ENCODE results near the gene NRXN2.
"Not testable (repeated sequence)": the region's sequence is repeated elsewhere in the genome, so short reads cannot be mapped to it uniquely, and the experiment has no call there.

NRXN2 gene

GRCh38 chr11:64705501-64705900, 17.5 kb downstream of the NRXN2 start:
- in situ Hi-C loops (cut with MboI; ENCODE audit: low sequenced_read_pairs): no loop called here

GRCh38 chr11:64703048-64703447, 19.9 kb downstream of the NRXN2 start:
- in situ Hi-C loops (cut with MboI; ENCODE audit: low sequenced_read_pairs): no loop called here

DNA sequence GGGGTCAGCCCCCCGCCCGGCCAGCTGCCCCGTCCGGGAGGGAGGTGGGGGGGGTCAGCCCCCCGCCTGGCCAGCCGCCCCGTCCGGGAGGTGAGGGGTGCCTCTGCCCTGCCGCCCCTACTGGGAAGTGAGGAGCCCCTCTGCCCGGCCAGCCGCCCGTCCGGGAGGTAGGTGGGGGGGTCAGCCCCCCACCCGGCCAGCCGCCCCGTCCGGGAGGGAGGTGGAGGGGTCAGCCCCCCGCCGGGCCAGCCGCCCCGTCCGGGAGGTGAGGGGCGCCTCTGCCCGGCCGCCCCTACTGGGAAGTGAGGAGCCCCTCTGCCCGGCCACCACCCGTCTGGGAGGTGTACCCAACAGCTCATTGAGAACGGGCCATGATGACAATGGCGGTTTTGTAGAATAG, 21.0 kb downstream of the NRXN2 start:
- in situ Hi-C loops (cut with MboI; ENCODE audit: low sequenced_read_pairs): not testable (repeated sequence)

- in situ Hi-C loops (cut with MboI; ENCODE audit: low sequenced_read_pairs): no loop called here
Measured at GRCh38 chr11:64698427-64698826, 24.6 kb downstream of the NRXN2 start.

- in situ Hi-C loops (cut with MboI; ENCODE audit: low sequenced_read_pairs): no loop called here
Measured at GRCh38 chr11:64697663-64698375, 25.2 kb downstream of the NRXN2 start.

DNA sequence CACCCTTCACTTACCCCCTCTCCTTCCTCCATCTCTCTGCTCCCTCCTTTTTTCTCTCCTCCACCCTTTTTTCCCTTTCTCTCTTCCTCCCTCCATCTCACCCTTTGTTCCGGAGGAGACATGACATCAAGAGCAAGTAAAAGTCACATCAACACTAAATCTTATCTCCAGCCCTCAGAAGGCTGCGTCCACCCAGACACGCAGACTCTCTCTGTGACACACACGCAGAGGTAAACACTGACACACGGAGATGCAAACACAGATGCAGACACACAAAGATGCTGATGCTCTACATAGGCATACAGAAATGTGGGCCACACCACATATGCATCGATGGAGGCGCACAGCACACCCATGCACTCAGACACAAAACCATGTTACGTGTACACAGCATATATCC, 27.0 kb downstream of the NRXN2 start:
- in situ Hi-C loops (cut with MboI; ENCODE audit: low sequenced_read_pairs): no loop called here

DNA sequence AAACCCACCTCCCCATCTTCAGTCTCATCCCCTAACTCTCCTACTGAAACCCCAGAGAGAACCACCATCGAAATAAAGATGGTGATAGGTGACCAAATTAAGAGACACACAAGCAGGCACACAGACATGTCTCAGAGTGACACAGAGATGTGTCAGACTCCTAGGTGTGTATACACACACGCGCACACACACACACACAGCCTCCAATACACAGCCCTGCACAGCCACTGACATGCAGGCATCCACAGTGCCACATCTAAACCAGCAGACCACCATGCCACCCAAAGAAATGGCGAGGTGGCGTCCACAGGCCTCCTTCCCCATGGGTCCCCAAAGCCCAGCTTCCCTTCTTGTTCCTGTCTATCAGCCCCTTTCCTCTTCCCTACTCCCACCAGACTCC, 27.4 kb downstream of the NRXN2 start:
- in situ Hi-C loops (cut with MboI; ENCODE audit: low sequenced_read_pairs): no loop called here

DNA sequence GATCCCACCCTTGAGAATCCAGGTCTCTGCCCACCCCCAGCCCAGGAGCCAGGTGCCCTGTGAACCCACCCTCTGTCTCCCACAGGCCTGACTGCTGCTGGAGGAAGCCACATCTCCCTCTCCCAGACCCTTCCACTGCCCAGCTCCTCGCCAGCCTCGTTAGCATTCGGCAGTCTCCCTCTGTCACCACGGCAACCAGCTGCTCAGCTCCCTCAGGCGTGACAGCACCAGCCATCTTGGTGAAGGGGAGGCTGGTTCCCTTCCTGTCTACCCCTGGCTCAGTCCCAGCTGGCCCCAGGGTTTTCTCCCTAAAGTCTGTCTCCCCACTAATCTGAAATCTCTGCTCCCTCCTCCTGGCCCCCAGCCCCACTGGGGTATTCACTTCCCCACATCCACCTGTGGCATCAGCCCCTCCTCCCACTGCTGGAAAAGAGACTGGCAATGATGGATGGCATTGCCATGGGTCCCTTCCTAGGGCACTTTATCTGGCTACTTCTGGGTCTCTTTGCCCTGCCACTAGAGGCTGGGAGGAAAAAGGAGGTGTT, 28.1 kb downstream of the NRXN2 start:
- in situ Hi-C loops (cut with MboI; ENCODE audit: low sequenced_read_pairs): no loop called here

DNA sequence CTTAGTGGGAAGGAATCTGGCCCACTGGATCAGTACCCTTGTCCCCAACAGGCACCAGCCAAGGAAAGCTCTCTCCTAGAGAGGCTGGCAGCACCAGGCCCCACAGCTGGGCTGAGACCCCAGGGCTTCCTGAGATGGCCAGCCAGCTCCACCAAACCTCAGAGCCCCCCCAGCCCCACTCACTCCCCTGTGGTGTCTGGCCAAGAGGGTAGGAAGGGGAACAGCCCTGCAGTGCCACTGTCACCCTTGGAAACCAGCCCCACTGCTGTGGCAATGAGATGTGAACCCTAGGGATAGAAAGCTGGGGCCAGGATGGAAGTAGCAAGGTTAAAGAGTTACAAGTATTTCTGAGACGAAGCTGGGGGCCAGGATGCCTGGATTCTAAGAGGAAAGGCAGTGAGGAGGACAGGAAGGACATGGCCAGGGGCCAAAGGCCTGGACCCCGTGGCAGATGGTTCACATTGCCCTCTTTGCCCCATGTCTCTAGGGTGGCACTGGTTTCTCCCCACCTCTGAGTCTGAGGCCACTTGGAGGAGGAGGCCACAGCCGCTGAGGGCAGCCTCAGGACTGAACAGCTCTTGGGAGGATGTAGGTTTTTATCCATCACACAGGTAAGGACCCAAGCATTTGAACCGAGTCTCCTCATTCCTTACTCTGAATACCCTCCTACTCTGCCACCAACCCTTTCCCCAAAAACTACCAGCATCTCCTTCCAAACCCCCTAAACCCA, 28.8 kb downstream of the NRXN2 start:
- in situ Hi-C loops (cut with MboI; ENCODE audit: low sequenced_read_pairs): no loop called here

GRCh38 chr11:64692764-64693331, 30.1 kb downstream of the NRXN2 start:
- in situ Hi-C loops (cut with MboI; ENCODE audit: low sequenced_read_pairs): no loop called here

DNA sequence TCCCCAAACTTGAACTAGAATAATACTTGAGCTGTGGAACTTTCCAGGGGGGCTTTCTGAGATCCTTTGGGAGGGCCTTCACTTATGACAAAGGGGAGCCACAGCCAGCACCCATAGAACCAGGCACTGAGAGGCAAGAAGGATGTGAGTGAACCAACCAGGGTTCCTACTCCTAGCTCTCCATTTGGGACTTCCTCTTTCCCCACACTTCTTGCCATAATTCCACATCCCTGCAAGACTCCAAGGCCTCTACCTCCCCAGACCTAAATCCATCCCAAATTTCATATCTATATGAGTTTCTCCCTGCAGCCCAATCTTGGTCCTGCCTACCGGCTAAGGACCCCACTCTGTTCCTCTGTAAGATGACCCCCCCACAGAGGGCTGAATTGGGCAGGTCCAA, 31.5 kb downstream of the NRXN2 start:
- in situ Hi-C loops (cut with MboI; ENCODE audit: low sequenced_read_pairs): no loop called here

- in situ Hi-C loops (cut with MboI; ENCODE audit: low sequenced_read_pairs): no loop called here
Measured at GRCh38 chr11:64690235-64690634, 32.8 kb downstream of the NRXN2 start.

GRCh38 chr11:64688534-64688982, 34.4 kb downstream of the NRXN2 start:
- in situ Hi-C loops (cut with MboI; ENCODE audit: low sequenced_read_pairs): no loop called here

GRCh38 chr11:64687643-64688533, 35.1 kb downstream of the NRXN2 start:
- in situ Hi-C loops (cut with MboI; ENCODE audit: low sequenced_read_pairs): no loop called here

- in situ Hi-C loops (cut with MboI; ENCODE audit: low sequenced_read_pairs): no loop called here
Measured at GRCh38 chr11:64687204-64687603, 35.8 kb downstream of the NRXN2 start.

DNA sequence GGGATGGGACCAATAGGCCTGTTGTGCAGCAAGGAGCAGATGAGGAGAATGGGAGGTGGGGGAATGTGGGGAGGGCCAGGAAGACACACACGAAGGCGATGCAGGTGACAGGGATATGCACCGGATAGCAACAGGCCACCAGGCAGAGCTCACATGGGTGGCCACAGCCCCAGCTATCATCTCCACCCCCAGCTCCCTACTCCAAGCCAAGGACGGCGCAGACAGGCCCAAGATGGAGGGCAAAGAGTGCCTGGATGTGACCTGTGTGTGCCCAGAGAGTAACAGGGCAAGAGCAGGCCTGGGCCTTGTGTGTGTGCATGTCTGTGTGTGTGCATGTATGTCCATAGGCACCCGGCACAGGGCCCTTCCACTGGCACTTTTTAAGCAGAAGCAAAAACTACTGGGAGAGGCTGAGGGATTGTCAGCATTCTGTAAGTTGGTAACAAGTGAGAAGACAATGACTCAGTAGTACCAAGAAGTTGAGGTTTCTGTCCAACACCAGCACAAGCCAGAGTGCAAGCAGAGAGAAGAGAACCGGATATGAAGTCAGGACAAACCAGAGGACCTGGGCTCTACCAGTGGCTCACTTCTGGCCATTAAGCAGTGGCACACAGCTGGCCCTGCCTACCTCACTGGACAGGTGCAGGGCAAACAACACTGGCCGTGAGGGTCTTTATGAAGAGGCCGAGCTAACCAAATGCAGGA, 36.4 kb downstream of the NRXN2 start:
- in situ Hi-C loops (cut with MboI; ENCODE audit: low sequenced_read_pairs): no loop called here

DNA sequence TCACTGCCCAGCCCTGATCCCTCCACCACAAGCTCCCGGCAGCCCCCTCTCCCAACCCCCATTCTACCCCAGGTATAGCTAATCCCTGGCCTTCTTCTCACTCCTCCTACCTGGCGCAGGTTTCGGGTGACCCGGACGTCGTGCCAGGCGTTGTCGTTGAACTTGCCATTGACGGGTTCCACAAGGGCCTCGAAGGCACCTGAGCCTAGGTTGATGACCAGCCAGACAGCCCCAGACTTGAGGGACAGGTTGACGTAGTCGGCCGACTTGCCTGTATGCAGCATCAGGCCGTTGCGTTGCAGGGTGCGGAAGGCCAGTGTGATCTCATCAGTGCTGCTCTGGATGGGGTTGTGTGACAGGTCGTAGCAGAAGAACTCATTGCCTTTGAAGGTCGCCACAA, 37.5 kb downstream of the NRXN2 start:
- in situ Hi-C loops (cut with MboI; ENCODE audit: low sequenced_read_pairs): no loop called here

GRCh38 chr11:64684357-64684756, 38.6 kb downstream of the NRXN2 start:
- in situ Hi-C loops (cut with MboI; ENCODE audit: low sequenced_read_pairs): no loop called here

DNA sequence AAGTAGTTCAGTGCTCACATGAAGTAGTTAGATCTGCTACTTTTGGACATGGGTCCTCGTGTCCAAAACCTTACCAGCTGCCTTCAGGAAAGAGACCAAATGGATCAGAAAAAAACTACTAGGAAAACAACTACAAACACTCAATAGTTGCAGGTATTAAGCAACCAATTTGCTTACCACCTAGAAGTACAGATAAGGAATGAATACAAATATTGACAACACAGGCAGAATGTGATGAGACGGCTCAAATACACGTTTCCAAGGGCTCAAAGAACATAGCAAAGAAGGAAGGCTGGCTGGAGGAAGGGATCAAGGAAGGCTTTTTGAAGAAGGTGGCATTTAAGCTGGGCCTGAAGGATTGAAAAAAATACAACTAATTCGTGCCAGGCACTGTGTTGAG, 41.8 kb downstream of the NRXN2 start:
- in situ Hi-C loops (cut with MboI; ENCODE audit: low sequenced_read_pairs): no loop called here

DNA sequence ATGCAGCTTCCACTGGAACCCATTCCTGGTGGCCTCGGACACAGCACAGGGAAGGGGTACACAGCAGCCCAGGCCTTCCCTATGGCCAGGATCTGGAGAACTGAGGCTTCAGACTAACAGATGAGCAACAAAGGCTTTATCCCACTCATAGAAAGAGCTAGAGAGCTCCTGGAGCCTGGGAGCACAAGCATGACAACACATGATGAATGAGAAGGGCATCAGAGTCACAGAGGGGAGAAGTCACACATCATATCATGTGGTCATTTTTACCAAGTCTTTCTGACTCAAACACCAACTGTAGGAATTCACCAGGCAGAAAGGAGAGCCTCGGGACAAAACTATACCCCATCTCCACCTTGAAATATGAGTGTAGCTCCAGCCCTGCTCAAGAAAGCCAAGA, 43.2 kb downstream of the NRXN2 start:
- in situ Hi-C loops (cut with MboI; ENCODE audit: low sequenced_read_pairs): no loop called here
